ENCODE results near the gene TGFA. TPM values are rescaled to one million over a fixed set of nuclear protein-coding genes. Genes with fewer than 3 reads are reported as not detected.

TGFA gene
- total RNA-seq, 2 donors from 2014 or later, result 2.0 to 3.2 TPM

GRCh38 chr2:70517804-70518203 is 35.8 kb downstream of the TGFA start:
- 94% methylated on average over 4 to 7 of the region's 7 CpGs for WGBS, 2 experiments (ENCODE audit: insufficient coverage in 1 of 2, insufficient read length in 1 of 2)
- Histone ChIP-seq H3K9ac (ENCODE audit: extremely low read depth, low read length, poor library complexity, severe bottlenecking) (no peak overlapping the region), H3K27me3 (ENCODE audit: control insufficient read depth, insufficient read depth, low read length, poor library complexity, severe bottlenecking) (no peaks in the 10 kb centered on the region), H3K4me1 (ENCODE audit: control insufficient read depth, insufficient read depth, low read length) (no peaks in the 10 kb centered on the region), H3K27ac (ENCODE audit: low read depth, low read length) (no peak overlapping the region), H3K36me3 (ENCODE audit: control insufficient read depth, insufficient read depth, low read length) (no peaks in the 10 kb centered on the region), H3K4me3 (ENCODE audit: low read length) (no peak overlapping the region), H3K9me3 (ENCODE audit: control insufficient read depth, low read length) (no peaks in the 10 kb centered on the region)
- DNase-seq, result no peak
- Mint-ChIP-seq H3K4me3 (no peak overlapping the region), H3K27ac (no peak overlapping the region), H3K9me3 (no peaks in the 10 kb centered on the region), H3K36me3 (ENCODE audit: low read depth) (no peaks in the 10 kb centered on the region), H3K27me3 (ENCODE audit: insufficient read depth) (peaks cover 8% of the 10 kb centered on the region), H3K4me1 (peaks cover 7% of the 10 kb centered on the region)
- TF ChIP-seq CTCF (conservative IDR thresholded peaks at IDR 0.05), result no peak

- Mint-ChIP-seq H3K27me3 (ENCODE audit: insufficient read depth) (peaks cover 8% of the 10 kb centered on the region), H3K4me1 (peaks cover 7% of the 10 kb centered on the region), H3K27ac (no peak overlapping the region), H3K36me3 (ENCODE audit: low read depth) (no peaks in the 10 kb centered on the region), H3K4me3 (no peak overlapping the region), H3K9me3 (no peaks in the 10 kb centered on the region)
- Histone ChIP-seq H3K4me1 (ENCODE audit: control insufficient read depth, insufficient read depth, low read length) (no peaks in the 10 kb centered on the region), H3K27me3 (ENCODE audit: control insufficient read depth, insufficient read depth, low read length, poor library complexity, severe bottlenecking) (no peaks in the 10 kb centered on the region), H3K36me3 (ENCODE audit: control insufficient read depth, insufficient read depth, low read length) (no peaks in the 10 kb centered on the region), H3K4me3 (ENCODE audit: low read length) (no peak overlapping the region), H3K9ac (ENCODE audit: extremely low read depth, low read length, poor library complexity, severe bottlenecking) (no peak overlapping the region), H3K9me3 (ENCODE audit: control insufficient read depth, low read length) (no peaks in the 10 kb centered on the region), H3K27ac (ENCODE audit: low read depth, low read length) (no peak overlapping the region)
- WGBS, 2 experiments (ENCODE audit: insufficient coverage in 1 of 2, insufficient read length in 1 of 2), result 87 to 96% methylated on average over 5 of the region's 5 CpGs
- peak; percentile 19 for DNase-seq
- TF ChIP-seq CTCF (conservative IDR thresholded peaks at IDR 0.05), result no peak
These were observed 37.0 kb downstream of the TGFA start for GRCh38 chr2:70516596-70516995.

- H3K9ac ChIP-seq (ENCODE audit: extremely low read depth, low read length, poor library complexity, severe bottlenecking), result no peak overlapping the region
- no peak overlapping the region for H3K4me3 ChIP-seq (ENCODE audit: low read length)
- Mint-ChIP-seq H3K36me3 (ENCODE audit: low read depth) (no peaks in the 10 kb centered on the region), H3K27ac (no peak overlapping the region), H3K9me3 (no peaks in the 10 kb centered on the region), H3K27me3 (ENCODE audit: insufficient read depth) (peaks cover 8% of the 10 kb centered on the region), H3K4me1 (peaks cover 9% of the 10 kb centered on the region), H3K4me3 (no peak overlapping the region)
- no peaks in the 10 kb centered on the region for H3K36me3 ChIP-seq (ENCODE audit: control insufficient read depth, insufficient read depth, low read length)
- 86 to 89% methylated on average over 4 of the region's 4 CpGs for WGBS, 2 experiments (ENCODE audit: insufficient coverage in 1 of 2, insufficient read length in 1 of 2)
- no peak for TF ChIP-seq CTCF (conservative IDR thresholded peaks at IDR 0.05)
- H3K4me1 ChIP-seq (ENCODE audit: control insufficient read depth, insufficient read depth, low read length), result no peaks in the 10 kb centered on the region
- no peaks in the 10 kb centered on the region for H3K27me3 ChIP-seq (ENCODE audit: control insufficient read depth, insufficient read depth, low read length, poor library complexity, severe bottlenecking)
- peak; percentile 22 for DNase-seq
- H3K27ac ChIP-seq (ENCODE audit: low read depth, low read length), result no peak overlapping the region
- no peaks in the 10 kb centered on the region for H3K9me3 ChIP-seq (ENCODE audit: control insufficient read depth, low read length)
These were observed 37.7 kb downstream of the TGFA start for GRCh38 chr2:70515938-70516337.
